Stimulated activated CD8-positive, alpha-beta memory T cell treated with anti-CD3 and anti-CD28 coated beads, Interleukin-4, amount 100 ng/mL, for 48 hours (primary cell): ENCODE results near the gene NLRP10.
"Not testable (repeated sequence)": the region's sequence is repeated elsewhere in the genome, so short reads cannot be mapped to it uniquely, and the experiment has no call there.

Source experiments
- DNase-seq: peaks from one replicate; pipeline ENCODE4 v3.0.0-alpha.2; 2020

Gene NLRP10

GRCh38 chr11:7965386-7965785, at the start of gene NLRP10:
Gene NLRP10 (minus strand): TSS chr11:7965447. CDS start chr11:7963495, 1,952 bp downstream.
- no peak for DNase-seq

DNA sequence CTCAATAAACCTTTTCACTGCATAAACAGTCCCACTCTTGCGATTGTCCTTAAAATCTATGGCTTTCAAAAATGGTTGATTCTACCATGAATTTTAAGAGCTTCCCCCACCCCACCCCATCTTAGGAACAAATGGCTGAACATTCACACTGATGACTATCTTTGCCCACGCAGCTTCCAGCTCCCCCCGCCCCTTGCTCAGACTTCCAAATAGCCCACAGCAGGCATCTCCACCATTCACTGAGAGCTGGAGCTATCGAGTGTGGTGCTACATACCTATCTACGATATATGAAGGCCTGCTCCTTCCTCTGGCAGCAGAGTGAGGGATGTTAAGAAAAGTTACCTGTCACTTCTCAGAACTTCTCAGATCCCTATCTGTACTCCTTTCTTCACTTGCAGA, 48.6 kb upstream of the NLRP10 start:
- peak; percentile 13 for DNase-seq

GRCh38 chr11:8011981-8012444, 46.8 kb upstream of the NLRP10 start:
- peak; percentile 11 for DNase-seq

GRCh38 chr11:8011371-8011770, 46.1 kb upstream of the NLRP10 start:
- DNase-seq: peak; percentile 7

DNA sequence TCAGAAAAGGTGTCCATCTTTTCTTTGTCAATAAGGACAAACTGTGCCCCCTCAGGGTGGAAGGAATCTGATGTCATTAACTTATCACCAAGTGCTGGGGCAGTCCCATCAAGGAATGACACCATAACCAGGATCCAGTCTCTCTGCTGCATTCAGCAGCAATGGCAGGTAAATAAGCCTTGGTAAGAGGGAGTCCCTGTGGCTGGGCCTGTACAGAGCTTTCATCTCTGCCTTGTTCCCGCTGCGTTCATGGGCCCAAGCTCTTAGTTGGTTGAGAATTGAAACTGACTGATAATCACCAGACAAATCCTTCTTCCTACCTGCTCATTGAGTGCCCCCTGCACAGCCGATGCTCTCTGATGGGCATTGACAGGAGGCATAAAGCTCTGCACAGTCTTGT, 44.6 kb upstream of the NLRP10 start:
- peak; percentile 9 for DNase-seq

- DNase-seq: no peak
These were observed 43.0 kb upstream of the NLRP10 start for GRCh38 chr11:8008212-8008611.

DNA sequence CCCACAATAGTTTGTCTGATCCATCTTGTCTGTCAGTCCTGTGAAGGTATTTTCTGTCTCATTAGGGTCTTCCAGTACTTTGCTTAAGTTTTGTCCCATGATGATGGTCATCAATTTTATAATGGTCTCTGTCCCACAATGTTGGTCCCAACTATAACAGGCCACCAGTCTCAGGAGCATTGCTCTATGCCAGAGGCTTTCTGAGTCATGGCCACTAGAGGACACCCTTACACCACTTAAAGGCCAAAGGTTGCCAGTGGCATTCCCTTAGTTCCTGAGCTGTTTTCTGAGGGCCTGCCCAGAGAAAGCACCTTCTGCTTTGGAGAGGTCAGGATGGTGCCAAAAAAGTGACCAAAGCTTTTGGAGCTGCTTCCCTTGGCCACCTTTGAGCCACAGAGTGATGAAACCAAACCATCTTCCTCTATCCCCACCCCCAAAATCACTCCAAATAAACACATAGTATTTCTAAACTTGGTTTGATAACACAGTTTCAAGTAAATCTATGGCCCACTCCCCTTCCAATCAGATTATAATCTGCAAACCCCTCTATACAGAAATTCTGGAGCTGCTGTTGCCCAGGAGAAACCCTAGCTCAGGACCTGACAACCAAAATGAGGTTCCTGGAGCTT, 41.2 kb upstream of the NLRP10 start:
- DNase-seq: peak; percentile 56

- DNase-seq: peak; percentile 14
These were observed 40.3 kb upstream of the NLRP10 start for GRCh38 chr11:8005556-8005955.

DNA sequence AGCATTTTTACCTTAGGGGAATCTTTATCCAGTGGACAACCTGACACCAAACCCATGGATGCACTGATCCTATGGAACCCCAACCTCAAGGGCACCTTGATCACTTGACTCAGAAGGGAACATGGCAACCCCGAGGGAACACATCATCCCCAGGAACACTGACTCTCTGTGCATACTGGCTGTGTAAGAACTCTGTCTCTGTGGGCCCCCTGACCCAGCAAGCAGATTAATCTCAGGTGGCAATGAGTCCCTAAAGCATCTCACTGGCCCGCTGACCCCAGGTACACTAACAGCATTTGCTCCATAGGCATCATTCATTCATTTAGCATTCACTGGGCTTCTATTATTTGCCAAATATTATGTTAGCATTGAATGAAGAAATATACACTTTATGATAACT, 38.8 kb upstream of the NLRP10 start:
- DNase-seq: no peak

DNA sequence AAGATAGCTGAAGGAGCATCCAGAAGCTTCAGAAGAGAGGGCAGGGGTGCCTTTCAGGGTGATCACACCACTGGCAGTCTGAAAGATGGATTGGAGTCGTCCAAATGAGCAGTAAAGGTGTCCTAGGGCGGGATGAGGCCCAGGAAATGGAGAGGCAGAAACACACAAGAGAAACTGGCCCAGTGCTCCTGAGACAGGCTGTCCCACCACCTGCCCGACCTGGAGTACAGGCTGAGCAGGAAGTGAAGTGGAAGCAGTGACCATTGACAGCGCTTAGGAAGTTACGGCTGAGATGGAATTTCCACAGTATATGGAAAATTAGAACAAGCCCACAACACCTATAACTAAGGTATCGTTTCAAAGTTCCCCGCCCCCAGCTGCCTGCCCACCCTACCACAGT, 37.9 kb upstream of the NLRP10 start:
- DNase-seq: no peak

- no peak for DNase-seq
These were observed 37.4 kb upstream of the NLRP10 start for GRCh38 chr11:8002676-8003075.

DNA sequence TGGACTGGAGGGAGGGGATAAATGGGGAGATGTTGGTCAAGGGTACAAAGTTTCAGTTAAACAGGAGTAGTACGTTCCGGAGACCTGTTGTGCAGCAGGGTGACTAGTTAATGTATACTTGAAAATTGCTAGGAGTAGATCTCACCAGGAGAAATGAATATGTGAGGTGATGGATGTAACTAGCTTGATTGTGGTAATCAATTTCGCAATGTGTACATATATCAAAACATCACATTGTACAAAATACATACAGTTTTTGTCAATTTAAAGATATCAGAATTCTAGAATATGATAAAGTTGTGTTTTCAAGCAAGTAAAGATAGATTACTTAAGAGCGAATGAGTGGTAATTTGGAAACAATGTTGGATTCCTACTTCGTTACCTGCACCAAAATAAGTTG, 35.1 kb upstream of the NLRP10 start:
- no peak for DNase-seq

GRCh38 chr11:7999795-8000194, 34.5 kb upstream of the NLRP10 start:
- DNase-seq: no peak

- DNase-seq: no peak
These were observed 29.5 kb upstream of the NLRP10 start for GRCh38 chr11:7994581-7995278.

- not testable (repeated sequence) for DNase-seq
These were observed 22.3 kb upstream of the NLRP10 start for GRCh38 chr11:7987560-7987883.

DNA sequence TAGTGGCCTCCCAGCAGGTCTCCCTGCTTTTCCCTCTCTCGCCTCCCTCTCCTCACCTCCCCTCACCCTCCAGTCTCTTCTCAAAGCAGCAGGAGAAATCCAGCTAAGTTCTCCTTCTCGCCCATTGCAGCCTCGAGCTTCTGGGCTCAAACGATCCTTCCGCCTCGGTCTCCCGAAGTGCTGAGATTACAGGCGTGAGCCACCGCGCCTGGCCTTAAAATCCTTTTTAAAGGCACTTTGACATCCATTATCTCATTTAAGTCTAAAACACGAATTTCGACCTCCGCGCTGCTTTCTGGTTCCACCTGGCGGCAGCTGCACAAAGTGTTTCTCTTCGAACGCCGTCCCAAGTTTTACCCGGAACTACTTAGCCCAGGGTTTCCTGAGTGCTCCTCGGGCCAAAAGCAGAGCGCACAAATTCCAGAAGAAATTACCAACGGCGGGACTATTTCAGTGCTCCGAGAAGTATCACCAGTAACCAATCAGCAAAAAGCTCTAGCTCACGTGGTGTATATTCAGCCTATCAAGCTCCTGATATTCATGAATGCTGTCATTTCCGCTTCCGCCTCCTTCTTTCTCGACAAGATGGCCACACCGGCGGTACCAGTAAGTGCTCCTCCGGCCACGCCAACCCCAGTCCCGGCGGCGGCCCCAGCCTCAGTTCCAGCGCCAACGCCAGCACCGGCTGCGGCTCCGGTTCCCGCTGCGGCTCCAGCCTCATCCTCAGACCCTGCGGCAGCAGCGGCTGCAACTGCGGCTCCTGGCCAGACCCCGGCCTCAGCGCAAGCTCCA, 21.7 kb upstream of the NLRP10 start, which contains the start of gene EIF3F:
TSS of gene EIF3F (plus strand) at position 570 of the 792 bp plus-strand sequence. CDS start at position 586, 16 bp downstream.
- peak; percentile 87 for DNase-seq

GRCh38 chr11:7983832-7984590, 18.8 kb upstream of the NLRP10 start:
- DNase-seq: no peak

DNA sequence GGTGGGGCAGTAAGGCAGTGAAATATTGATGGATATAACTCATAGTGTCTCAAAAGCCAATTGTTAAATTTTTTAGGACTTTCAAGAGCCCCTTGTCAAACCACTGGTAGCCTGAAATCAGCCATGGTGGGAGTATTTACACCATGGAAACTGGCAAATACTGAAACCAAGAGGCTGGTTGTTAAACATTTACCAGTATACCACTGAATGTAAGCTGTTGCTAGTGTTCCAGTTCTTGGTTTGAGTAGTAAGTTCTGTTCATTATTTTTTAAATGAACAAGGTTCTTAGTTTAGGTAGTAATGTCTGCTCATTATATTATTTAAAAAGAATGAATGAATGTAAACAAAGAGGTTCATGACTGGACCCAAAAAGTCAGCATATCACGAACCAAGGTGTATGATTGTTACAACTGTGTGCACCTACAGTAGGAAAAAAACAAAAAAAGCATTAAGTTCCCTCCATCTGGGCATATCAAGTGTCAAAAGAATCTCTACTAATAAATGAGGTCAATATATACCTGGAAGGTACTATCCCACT, 17.4 kb upstream of the NLRP10 start:
- DNase-seq: no peak

DNA sequence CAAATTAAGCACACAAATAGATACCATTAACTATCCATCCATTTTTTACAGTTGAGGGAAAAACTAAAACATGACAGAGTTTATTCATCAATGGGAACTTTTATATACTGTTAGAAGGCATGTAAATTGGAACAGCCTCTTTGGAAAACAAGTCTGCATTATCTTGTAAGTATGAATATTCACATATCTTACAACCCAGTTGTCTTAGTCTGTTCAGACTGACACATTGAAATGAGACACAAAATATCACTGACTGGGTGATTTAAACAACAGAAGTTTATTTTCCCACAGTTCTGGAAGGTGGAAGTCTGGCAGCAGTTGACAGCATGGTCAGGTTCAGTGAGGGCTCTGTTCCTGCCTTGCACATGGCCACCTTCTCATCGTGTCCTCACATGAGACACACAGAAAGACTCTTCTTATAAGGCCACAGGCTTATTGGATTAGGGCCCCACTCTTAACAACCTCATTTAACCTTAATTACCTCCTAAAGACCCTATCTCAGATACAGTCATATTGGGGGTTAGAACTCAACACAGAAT, 16.4 kb upstream of the NLRP10 start:
- no peak for DNase-seq

DNA sequence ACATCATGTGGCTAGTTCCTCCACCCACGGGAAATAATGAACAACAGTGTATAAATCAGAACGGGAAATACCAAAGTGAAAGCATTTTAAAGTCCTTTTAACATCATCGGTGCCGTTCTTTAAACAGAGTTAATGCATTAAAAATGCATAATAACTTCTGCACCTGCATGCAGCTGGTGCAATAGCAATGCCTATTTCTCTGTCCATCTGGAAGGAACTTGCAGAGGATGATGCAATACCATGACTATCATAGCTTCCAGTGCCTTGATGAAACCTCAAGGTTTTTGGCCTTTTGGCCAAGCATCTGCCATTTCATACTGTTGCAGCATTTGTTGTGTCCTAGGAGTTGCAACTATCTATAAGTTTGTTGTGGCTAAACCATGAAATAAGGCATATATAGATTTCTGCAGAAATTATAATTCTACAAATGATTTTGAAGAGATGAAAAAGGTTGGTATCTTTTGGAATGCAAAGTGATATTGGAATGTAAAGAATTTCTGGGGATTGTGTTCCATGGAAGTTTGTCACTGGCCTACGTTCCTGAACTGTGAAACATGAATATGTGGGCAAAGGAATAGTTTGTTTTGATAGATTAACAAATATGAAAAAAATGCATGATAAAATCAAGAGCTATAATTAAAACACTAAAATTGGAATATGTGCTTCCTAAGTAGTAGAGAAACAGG, 12.1 kb upstream of the NLRP10 start:
- DNase-seq: no peak

DNA sequence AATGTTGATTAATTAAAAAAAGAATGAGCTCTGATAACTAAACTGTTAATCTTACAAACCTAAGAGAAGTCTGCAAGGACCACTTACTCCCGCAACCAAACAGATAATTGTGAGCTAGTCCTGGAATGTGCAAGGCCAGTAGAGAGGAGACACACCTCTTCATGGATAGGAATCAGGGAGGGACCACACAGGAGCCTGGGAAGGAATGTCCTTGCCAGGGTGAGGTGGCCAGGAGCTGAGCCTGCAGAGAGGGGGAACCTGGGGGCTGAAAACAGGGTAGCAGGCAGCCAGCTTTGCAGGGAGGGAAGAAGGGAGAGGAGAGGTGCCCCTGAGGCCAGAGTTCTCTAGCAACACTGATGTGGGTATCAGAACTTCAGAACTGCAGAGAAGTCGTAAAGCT, 9.4 kb upstream of the NLRP10 start:
- no peak for DNase-seq

GRCh38 chr11:7973011-7973410, 7.8 kb upstream of the NLRP10 start:
- no peak for DNase-seq
